SK-N-MC (cell line): ENCODE measurements around the gene FSD1.

Experiments used
- EZH2 ChIP-seq: fragments of 200-600 bp; sonication (generic); IDR thresholded peaks from one replicate; pipeline ENCODE4 v1.6.1; 2017; ENCODE audit warnings: antibody characterized with exemption
- FOXP2 ChIP-seq: optimal IDR thresholded peaks from 2 replicates; pipeline ENCODE3; 2011; ENCODE audit warnings: mild to moderate bottlenecking, moderate library complexity; ENCODE audit not compliant: insufficient read depth; ENCODE audit errors: extremely low read length, control extremely low read depth
- POLR2AphosphoS5 ChIP-seq: IDR thresholded peaks from 2 replicates; pipeline ENCODE4 v1.6.1; 2012; ENCODE audit warnings: mild to moderate bottlenecking, low read depth, low read length, borderline replicate concordance

DNA sequence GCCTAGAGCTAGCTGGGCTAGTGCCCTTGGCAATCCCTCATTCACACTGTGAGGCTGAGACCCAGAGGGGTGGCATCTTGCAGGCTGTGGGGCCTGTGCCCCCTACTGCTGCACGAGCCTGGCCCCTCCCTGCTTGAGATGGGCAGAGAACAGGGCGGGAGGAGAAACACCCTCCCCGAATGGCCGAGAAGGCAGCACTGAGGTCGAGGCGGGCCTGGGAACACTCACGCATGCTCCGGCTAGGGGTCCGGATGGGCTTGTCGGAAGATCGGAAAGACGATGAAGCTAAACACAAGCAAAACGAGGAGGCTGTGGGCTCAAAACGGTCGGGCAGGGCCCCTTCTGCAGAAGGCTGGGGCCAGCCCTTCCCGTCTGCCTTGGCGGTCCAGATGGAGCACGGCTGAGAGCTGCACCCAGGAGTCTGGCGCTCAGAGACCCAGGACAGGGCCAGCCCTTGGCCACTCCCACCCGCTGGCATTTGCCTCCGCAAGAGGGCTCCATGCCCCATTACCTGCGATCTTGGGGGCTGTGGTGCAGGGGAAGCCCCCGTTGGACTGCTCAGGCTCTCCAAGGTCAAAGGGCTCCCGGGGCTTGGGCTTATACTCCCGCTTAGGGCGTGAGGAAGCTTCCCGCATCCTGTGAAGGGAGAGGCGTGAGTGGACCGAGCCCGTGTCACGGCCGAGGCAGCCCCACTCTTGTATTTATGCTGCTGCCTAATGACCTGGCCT, 57.9 kb downstream of the FSD1 start:
- TF ChIP-seq EZH2 (no peak), POLR2AphosphoS5 (no peak; the same call in 1 of the 2 replicates), FOXP2 (no peak)
